ENCODE measurements around the gene NR3C2.

DNA sequence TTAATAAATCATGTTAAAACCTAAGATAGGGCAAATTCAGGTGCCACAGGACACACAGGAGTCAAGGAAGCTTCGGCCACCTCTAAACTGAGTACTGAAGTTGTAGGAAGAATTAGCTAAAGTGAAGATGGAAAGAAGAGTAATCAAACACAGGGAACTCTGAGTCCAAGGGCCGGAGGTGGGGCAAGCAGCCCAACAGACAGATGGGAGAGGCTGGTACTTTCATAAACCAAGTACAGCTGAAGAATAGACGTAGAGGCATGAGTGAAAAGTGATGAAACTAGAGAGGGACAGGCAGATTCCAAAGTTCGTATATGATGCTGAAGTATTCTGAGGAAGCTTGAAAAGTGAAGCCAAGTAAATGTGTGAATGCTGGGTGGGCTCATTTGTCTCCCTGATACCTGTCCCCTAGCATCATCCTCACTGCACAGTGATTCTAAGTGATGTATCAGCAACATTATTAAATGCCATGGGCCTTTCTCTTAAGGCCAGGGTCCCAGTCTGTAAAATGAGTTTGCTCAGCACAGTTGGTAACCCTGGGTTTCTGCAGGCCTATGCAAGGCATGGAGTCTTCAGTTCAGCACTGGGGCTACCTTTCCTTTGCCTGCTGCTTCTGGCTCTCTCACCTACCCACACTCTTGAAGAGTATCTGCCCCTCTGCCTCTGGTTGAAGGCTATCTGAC is 203.3 kb downstream of the NR3C2 start:
- TF ChIP-seq, protein P1, sequence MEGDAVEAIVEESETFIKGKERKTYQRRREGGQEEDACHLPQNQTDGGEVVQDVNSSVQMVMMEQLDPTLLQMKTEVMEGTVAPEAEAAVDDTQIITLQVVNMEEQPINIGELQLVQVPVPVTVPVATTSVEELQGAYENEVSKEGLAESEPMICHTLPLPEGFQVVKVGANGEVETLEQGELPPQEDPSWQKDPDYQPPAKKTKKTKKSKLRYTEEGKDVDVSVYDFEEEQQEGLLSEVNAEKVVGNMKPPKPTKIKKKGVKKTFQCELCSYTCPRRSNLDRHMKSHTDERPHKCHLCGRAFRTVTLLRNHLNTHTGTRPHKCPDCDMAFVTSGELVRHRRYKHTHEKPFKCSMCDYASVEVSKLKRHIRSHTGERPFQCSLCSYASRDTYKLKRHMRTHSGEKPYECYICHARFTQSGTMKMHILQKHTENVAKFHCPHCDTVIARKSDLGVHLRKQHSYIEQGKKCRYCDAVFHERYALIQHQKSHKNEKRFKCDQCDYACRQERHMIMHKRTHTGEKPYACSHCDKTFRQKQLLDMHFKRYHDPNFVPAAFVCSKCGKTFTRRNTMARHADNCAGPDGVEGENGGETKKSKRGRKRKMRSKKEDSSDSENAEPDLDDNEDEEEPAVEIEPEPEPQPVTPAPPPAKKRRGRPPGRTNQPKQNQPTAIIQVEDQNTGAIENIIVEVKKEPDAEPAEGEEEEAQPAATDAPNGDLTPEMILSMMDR (IDR thresholded peaks at IDR 0.05) = no peak
- no peak for TF ChIP-seq POLR2A (IDR thresholded peaks at IDR 0.05)

Data from adrenal gland (tissue), 5 donors.